ENCODE data around the gene NOTCH3. TPM values are rescaled to one million over a fixed set of nuclear protein-coding genes. Genes with fewer than 3 reads are reported as not detected.

NOTCH3 gene
- total RNA-seq, 2 donors from 2014 or later: 140 to 171 TPM

- Histone ChIP-seq H3K27me3 (ENCODE audit: control insufficient read depth, insufficient read depth, low read length, poor library complexity, severe bottlenecking) (no peaks in the 10 kb centered on the region), H3K9me3 (ENCODE audit: control insufficient read depth, low read length) (no peaks in the 10 kb centered on the region), H3K27ac (ENCODE audit: low read depth, low read length) (no peak overlapping the region), H3K36me3 (ENCODE audit: control insufficient read depth, insufficient read depth, low read length) (peaks cover 73% of the 10 kb centered on the region), H3K9ac (ENCODE audit: extremely low read depth, low read length, poor library complexity, severe bottlenecking) (no peak overlapping the region), H3K4me3 (ENCODE audit: low read length) (no peak overlapping the region), H3K4me1 (ENCODE audit: control insufficient read depth, insufficient read depth, low read length) (no peaks in the 10 kb centered on the region)
- H3K36me3 Mint-ChIP-seq (ENCODE audit: low read depth): peaks cover 64% of the 10 kb centered on the region
- H3K4me3 Mint-ChIP-seq: no peak overlapping the region
- WGBS, 2 experiments (ENCODE audit: insufficient coverage in 1 of 2, insufficient read length in 1 of 2): 27 to 57% methylated on average over 21 to 92 of the region's 92 CpGs
- peak; percentile 95 for TF ChIP-seq CTCF (conservative IDR thresholded peaks at IDR 0.05)
- peaks cover 7% of the 10 kb centered on the region for H3K4me1 Mint-ChIP-seq
- peak; percentile 96 for DNase-seq
- peak overlapping the region; percentile 31 for H3K27ac Mint-ChIP-seq
- H3K9me3 Mint-ChIP-seq: no peaks in the 10 kb centered on the region
- no peaks in the 10 kb centered on the region for H3K27me3 Mint-ChIP-seq (ENCODE audit: insufficient read depth)
Observed at GRCh38 chr19:15177269-15178116, 23.3 kb downstream of the NOTCH3 start.

- WGBS, 2 experiments (ENCODE audit: insufficient coverage in 1 of 2, insufficient read length in 1 of 2): 90 to 95% methylated on average over 1 to 2 of the region's 3 CpGs
- Mint-ChIP-seq H3K27ac (no peak overlapping the region), H3K4me1 (peaks cover 3% of the 10 kb centered on the region)
Observed at GRCh38 chr19:15175609-15176008, 25.2 kb downstream of the NOTCH3 start.

GRCh38 chr19:15173746-15174404 is 26.9 kb downstream of the NOTCH3 start:
- WGBS, 2 experiments (ENCODE audit: insufficient coverage in 1 of 2, insufficient read length in 1 of 2): 96 to 97% methylated on average over 15 to 37 of the region's 37 CpGs
- H3K4me1 ChIP-seq (ENCODE audit: control insufficient read depth, insufficient read depth, low read length): no peaks in the 10 kb centered on the region
- Mint-ChIP-seq H3K4me1 (peaks cover 3% of the 10 kb centered on the region), H3K36me3 (ENCODE audit: low read depth) (peaks cover 65% of the 10 kb centered on the region), H3K27ac (no peak overlapping the region), H3K9me3 (no peaks in the 10 kb centered on the region), H3K27me3 (ENCODE audit: insufficient read depth) (no peaks in the 10 kb centered on the region), H3K4me3 (no peak overlapping the region)
- no peak overlapping the region for H3K27ac ChIP-seq (ENCODE audit: low read depth, low read length)
- H3K36me3 ChIP-seq (ENCODE audit: control insufficient read depth, insufficient read depth, low read length): peaks cover 67% of the 10 kb centered on the region
- no peaks in the 10 kb centered on the region for H3K27me3 ChIP-seq (ENCODE audit: control insufficient read depth, insufficient read depth, low read length, poor library complexity, severe bottlenecking)
- no peak for DNase-seq
- no peak overlapping the region for H3K9ac ChIP-seq (ENCODE audit: extremely low read depth, low read length, poor library complexity, severe bottlenecking)
- H3K4me3 ChIP-seq (ENCODE audit: low read length): no peak overlapping the region
- peak; percentile 38 for TF ChIP-seq CTCF (conservative IDR thresholded peaks at IDR 0.05)
- H3K9me3 ChIP-seq (ENCODE audit: control insufficient read depth, low read length): no peaks in the 10 kb centered on the region

More at GRCh38 chr19:15175609-15176008, 25.2 kb downstream of the NOTCH3 start:
- peaks cover 70% of the 10 kb centered on the region for H3K36me3 ChIP-seq (ENCODE audit: control insufficient read depth, insufficient read depth, low read length)
- Mint-ChIP-seq H3K27me3 (ENCODE audit: insufficient read depth) (no peaks in the 10 kb centered on the region), H3K4me3 (no peak overlapping the region), H3K9me3 (no peaks in the 10 kb centered on the region), H3K36me3 (ENCODE audit: low read depth) (peaks cover 68% of the 10 kb centered on the region)
- no peaks in the 10 kb centered on the region for H3K4me1 ChIP-seq (ENCODE audit: control insufficient read depth, insufficient read depth, low read length)
- no peaks in the 10 kb centered on the region for H3K9me3 ChIP-seq (ENCODE audit: control insufficient read depth, low read length)
- no peaks in the 10 kb centered on the region for H3K27me3 ChIP-seq (ENCODE audit: control insufficient read depth, insufficient read depth, low read length, poor library complexity, severe bottlenecking)
- H3K4me3 ChIP-seq (ENCODE audit: low read length): no peak overlapping the region
- no peak for DNase-seq
- H3K9ac ChIP-seq (ENCODE audit: extremely low read depth, low read length, poor library complexity, severe bottlenecking): no peak overlapping the region
- no peak for TF ChIP-seq CTCF (conservative IDR thresholded peaks at IDR 0.05)
- H3K27ac ChIP-seq (ENCODE audit: low read depth, low read length): no peak overlapping the region
